ENCODE measurements around the gene MAT1A. TPM values are rescaled to one million over a fixed set of nuclear protein-coding genes. Genes with fewer than 3 reads are reported as not detected.
"Not testable (repeated sequence)": the region's sequence is repeated elsewhere in the genome, so short reads cannot be mapped to it uniquely, and the experiment has no call there.

Gene MAT1A
- total and polyA plus RNA-seq, 2 of the 13 experiments (the other 11 are each of a cell fraction or from before 2014, with no cell fraction given), result 57.1 to 76.9 TPM

DNA sequence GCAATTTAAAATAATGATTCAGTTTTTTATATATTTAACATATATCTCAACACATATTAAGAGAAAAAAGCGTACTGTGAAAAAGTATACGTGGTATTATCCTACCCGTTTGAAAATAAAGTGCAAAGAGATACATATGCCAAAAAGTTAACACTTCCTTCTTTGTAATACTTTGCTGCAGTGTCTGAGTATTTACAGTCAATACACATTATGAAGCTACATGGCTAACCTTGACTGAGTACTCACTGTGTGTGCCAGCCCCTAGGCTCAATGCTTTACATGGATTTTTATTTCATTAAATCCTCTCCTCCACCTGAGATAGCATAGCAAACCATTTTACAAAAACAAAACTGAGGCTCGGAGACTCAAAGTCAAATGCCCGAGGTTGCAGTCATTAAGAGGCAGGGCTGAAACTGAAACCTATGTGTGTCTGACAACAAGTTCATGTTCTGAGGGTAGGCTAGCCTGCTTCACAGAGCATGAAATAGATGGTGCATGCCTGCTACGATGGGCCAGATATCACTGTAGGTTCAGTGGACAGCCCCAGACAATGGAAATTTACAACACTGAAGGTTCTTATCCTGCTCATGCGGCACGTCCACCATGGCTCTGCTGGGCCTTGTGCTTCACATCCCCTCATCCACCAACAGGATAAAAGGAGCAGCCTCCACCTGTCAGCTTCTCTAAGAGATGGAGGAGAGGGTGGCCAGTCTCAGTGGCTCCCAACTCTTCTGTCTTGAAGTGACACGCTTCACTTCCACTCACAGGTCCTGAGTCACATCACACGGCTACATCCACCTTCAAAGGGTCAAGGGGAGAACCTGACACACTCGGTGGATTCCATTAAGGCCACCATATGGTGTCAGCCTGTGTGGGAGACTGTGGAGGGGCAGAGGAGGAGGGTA is 54.9 kb downstream of the MAT1A start:
- H3K79me2 ChIP-seq (ENCODE audit: insufficient read depth, low read length); H3K27me3 ChIP-seq (ENCODE audit: control insufficient read depth in 1 of 2, insufficient read depth in 2 of 2, low read length in 2 of 2); DNase-seq (ENCODE audit: low spot score); H3K36me3 ChIP-seq (replicated peaks in 1 of 2; ENCODE audit: control insufficient read depth in 1 of 2, insufficient read depth in 2 of 2, low read length in 2 of 2); H3K4me3 ChIP-seq (replicated peaks in 1 of 3; ENCODE audit: insufficient read depth in 1 of 3, low read depth in 2 of 3, low read length in 3 of 3); BruUV-seq (replicated peaks); in situ Hi-C loops (cut with HindIII; ENCODE audit: extremely low pct_ligation_motif_present, low pct_unique_long_range_greater_than_20kb); H3K4me1 ChIP-seq (ENCODE audit: insufficient read depth, low read length); CTCF ChIA-PET (ENCODE audit: low intra/inter-chr PET ratio, low total read pairs); H2AFZ ChIP-seq (ENCODE audit: low read length); intact Hi-C loops (cut with micrococcal nuclease; ENCODE audit: unreplicated experiment); H3K27ac ChIP-seq (ENCODE audit: extremely low read length, insufficient read depth, low read length); POLR2A ChIA-PET; H3K9me3 ChIP-seq (ENCODE audit: low read length); H3K9ac ChIP-seq (ENCODE audit: insufficient read depth, low read depth, low read length); H4K20me1 ChIP-seq (ENCODE audit: insufficient read depth, low read length): not testable (repeated sequence)
- H3K4me2 ChIP-seq (ENCODE audit: low read depth, low read length), result peak overlapping the region; percentile 51; the same call in 1 of the 2 replicates
- peak; percentile 51 for FAIRE-seq
- peak; percentile 59 for ATAC-seq
- TF ChIP-seq ZNF317 (CRISPR knock-in tag; IDR thresholded peaks at IDR 0.05), result 0 out of 2 replicates have a peak, but pooled peaks have one; percentile 44
- 23% methylated on average over 11 of the region's 11 CpGs for WGBS (ENCODE audit: low lambda C conversion rate)

GRCh38 chr10:80233871-80234270 is 55.6 kb downstream of the MAT1A start:
- H2AFZ ChIP-seq (ENCODE audit: low read length); H3K27ac ChIP-seq (ENCODE audit: extremely low read length, insufficient read depth, low read length); CTCF ChIA-PET (ENCODE audit: low intra/inter-chr PET ratio, low total read pairs); in situ Hi-C loops (cut with HindIII; ENCODE audit: extremely low pct_ligation_motif_present, low pct_unique_long_range_greater_than_20kb); H3K9ac ChIP-seq (ENCODE audit: insufficient read depth, low read depth, low read length); H3K4me2 ChIP-seq (ENCODE audit: low read depth, low read length); H3K4me1 ChIP-seq (ENCODE audit: insufficient read depth, low read length); H3K36me3 ChIP-seq (replicated peaks in 1 of 2; ENCODE audit: control insufficient read depth in 1 of 2, insufficient read depth in 2 of 2, low read length in 2 of 2); ATAC-seq; DNase-seq (ENCODE audit: low spot score); BruUV-seq (replicated peaks); H3K79me2 ChIP-seq (ENCODE audit: insufficient read depth, low read length); intact Hi-C loops (cut with micrococcal nuclease; ENCODE audit: unreplicated experiment); H3K9me3 ChIP-seq (ENCODE audit: low read length); H3K4me3 ChIP-seq (replicated peaks in 1 of 3; ENCODE audit: insufficient read depth in 1 of 3, low read depth in 2 of 3, low read length in 3 of 3); H3K27me3 ChIP-seq (ENCODE audit: control insufficient read depth in 1 of 2, insufficient read depth in 2 of 2, low read length in 2 of 2); H4K20me1 ChIP-seq (ENCODE audit: insufficient read depth, low read length); POLR2A ChIA-PET: not testable (repeated sequence)
- WGBS (ENCODE audit: low lambda C conversion rate), result 45% methylated on average over 1 of the region's 1 CpG
- FAIRE-seq, result peak; percentile 36

- H3K79me2 ChIP-seq (ENCODE audit: insufficient read depth, low read length); POLR2A ChIA-PET; H3K4me2 ChIP-seq (ENCODE audit: low read depth, low read length); H2AFZ ChIP-seq (ENCODE audit: low read length); DNase-seq (ENCODE audit: low spot score); H3K36me3 ChIP-seq (replicated peaks in 1 of 2; ENCODE audit: control insufficient read depth in 1 of 2, insufficient read depth in 2 of 2, low read length in 2 of 2); H3K4me3 ChIP-seq (replicated peaks in 1 of 3; ENCODE audit: insufficient read depth in 1 of 3, low read depth in 2 of 3, low read length in 3 of 3); CTCF ChIA-PET (ENCODE audit: low intra/inter-chr PET ratio, low total read pairs); BruUV-seq (replicated peaks); H3K9ac ChIP-seq (ENCODE audit: insufficient read depth, low read depth, low read length); FAIRE-seq; ATAC-seq; H3K27ac ChIP-seq (ENCODE audit: extremely low read length, insufficient read depth, low read length); H3K27me3 ChIP-seq (ENCODE audit: control insufficient read depth in 1 of 2, insufficient read depth in 2 of 2, low read length in 2 of 2); H3K4me1 ChIP-seq (ENCODE audit: insufficient read depth, low read length); in situ Hi-C loops (cut with HindIII; ENCODE audit: extremely low pct_ligation_motif_present, low pct_unique_long_range_greater_than_20kb); H3K9me3 ChIP-seq (ENCODE audit: low read length); H4K20me1 ChIP-seq (ENCODE audit: insufficient read depth, low read length): not testable (repeated sequence)
- intact Hi-C loops (cut with micrococcal nuclease; ENCODE audit: unreplicated experiment), result loop anchor here (10.0 kb wide), 1 partner anchor 172 kb away; no protein-coding TSS in a partner anchor
- WGBS (ENCODE audit: low lambda C conversion rate), result 65% methylated on average over 4 of the region's 4 CpGs
These were observed 62.7 kb downstream of the MAT1A start for GRCh38 chr10:80226723-80227122.

DNA sequence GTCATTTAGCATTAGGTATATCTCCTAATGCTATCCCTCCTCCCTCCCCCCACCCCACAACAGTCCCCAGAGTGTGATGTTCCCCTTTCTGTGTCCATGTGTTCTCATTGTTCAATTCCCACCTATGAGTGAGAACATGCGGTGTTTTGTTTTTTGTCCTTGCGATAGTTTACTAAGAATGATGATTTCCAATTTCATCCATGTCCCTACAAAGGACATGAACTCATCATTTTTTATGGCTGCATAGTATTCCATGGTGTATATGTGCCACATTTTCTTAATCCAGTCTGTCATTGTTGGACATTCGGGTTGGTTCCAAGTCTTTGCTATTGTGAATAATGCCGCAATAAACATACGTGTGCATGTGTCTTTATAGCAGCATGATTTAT is 66.4 kb downstream of the MAT1A start:
- H4K20me1 ChIP-seq (ENCODE audit: insufficient read depth, low read length); H3K27ac ChIP-seq (ENCODE audit: extremely low read length, insufficient read depth, low read length); H3K9ac ChIP-seq (ENCODE audit: insufficient read depth, low read depth, low read length); H3K4me2 ChIP-seq (ENCODE audit: low read depth, low read length); H2AFZ ChIP-seq (ENCODE audit: low read length); BruUV-seq (replicated peaks); H3K27me3 ChIP-seq (ENCODE audit: control insufficient read depth in 1 of 2, insufficient read depth in 2 of 2, low read length in 2 of 2); H3K36me3 ChIP-seq (replicated peaks in 1 of 2; ENCODE audit: control insufficient read depth in 1 of 2, insufficient read depth in 2 of 2, low read length in 2 of 2); FAIRE-seq; ATAC-seq; H3K4me1 ChIP-seq (ENCODE audit: insufficient read depth, low read length); H3K4me3 ChIP-seq (replicated peaks in 1 of 3; ENCODE audit: insufficient read depth in 1 of 3, low read depth in 2 of 3, low read length in 3 of 3); H3K79me2 ChIP-seq (ENCODE audit: insufficient read depth, low read length); H3K9me3 ChIP-seq (ENCODE audit: low read length); POLR2A ChIA-PET; DNase-seq (ENCODE audit: low spot score): not testable (repeated sequence)
- 36% methylated on average over 2 of the region's 5 CpGs for WGBS (ENCODE audit: low lambda C conversion rate)
- in situ Hi-C loops (cut with HindIII; ENCODE audit: extremely low pct_ligation_motif_present, low pct_unique_long_range_greater_than_20kb), result loop anchor here (5.0 kb wide), 1 partner anchor 81 kb away; no protein-coding TSS in a partner anchor
- CTCF ChIA-PET (ENCODE audit: low intra/inter-chr PET ratio, low total read pairs), result interaction anchor here (1.2 to 2.2 kb wide), 3 partner anchors 54 to 79 kb away, joined by 10 to 18 read pairs (median 13); no protein-coding TSS in a partner anchor
- intact Hi-C loops (cut with micrococcal nuclease; ENCODE audit: unreplicated experiment), result loop anchor here (2.0 to 10.0 kb wide), 2 partner anchors 54 to 168 kb away; no protein-coding TSS in a partner anchor

Data from HepG2 (cell line).